KOPT-K1 (cell line): ENCODE measurements around the gene MPV17.
"Not testable (repeated sequence)": the region's sequence is repeated elsewhere in the genome, so short reads cannot be mapped to it uniquely, and the experiment has no call there.

Experiments
- H3K27ac ChIP-seq: fragments of 200-600 bp; sonication (generic); 2 replicates; pipeline ENCODE4 v1.5.1; 2016; ENCODE audit warnings: antibody characterized with exemption, mild to moderate bottlenecking, low read depth, low read length; ENCODE audit not compliant: poor library complexity, severe bottlenecking
- H3K36me3 ChIP-seq: fragments of 200-600 bp; sonication (generic); 2 replicates; pipeline ENCODE4 v1.5.1; 2017; ENCODE audit warnings: antibody characterized with exemption, mild to moderate bottlenecking, low read length, moderate library complexity; ENCODE audit not compliant: insufficient read depth
- H3K9me3 ChIP-seq: fragments of 200-600 bp; sonication (generic); 2 replicates; pipeline ENCODE4 v1.5.1; 2017; ENCODE audit warnings: antibody characterized with exemption, low read length, mild to moderate bottlenecking; ENCODE audit not compliant: insufficient read depth, poor library complexity, severe bottlenecking

Gene MPV17

DNA sequence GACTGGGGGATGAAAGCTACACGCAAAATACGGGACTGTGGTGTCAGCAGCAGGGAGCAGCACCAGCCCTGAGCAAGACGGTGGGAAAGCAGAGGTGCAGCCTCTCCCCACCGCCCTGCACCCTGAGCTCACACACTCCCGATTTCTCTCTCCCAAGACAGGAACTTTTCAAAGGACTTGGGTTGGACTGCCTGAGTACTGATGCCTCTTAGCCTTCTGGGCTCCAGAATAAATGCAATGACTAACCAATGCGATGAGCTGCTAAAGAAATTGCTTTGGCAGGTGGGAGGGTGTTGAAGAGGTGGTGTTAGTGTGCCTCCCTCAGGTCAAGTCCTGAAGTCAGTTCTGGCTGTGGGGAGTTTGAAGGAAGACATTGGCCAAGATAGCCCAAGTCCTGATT is 31.0 kb downstream of the MPV17 start:
- no peaks in the 10 kb centered on the region for H3K36me3 ChIP-seq
- H3K9me3 ChIP-seq, result no peaks in the 10 kb centered on the region
- H3K27ac ChIP-seq, result no peak overlapping the region

DNA sequence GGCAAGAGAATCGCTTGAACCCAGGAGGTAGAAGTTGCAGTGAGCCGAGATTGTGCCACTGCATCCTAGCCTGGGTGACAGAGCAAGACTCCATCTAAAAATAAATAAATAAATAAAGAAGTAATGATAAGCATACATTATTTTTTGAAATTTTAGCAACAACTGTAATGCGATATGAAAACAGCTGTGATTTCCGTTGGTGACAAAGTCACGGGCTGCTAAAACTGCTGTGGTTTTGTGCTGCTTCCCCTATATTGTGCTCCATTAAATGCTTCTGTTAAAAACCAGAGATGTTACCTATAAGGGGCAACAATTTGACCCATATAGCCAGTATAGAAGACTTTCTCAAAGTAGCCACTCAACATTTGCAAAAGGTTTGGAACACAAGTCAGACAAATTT is 32.3 kb downstream of the MPV17 start:
- H3K27ac ChIP-seq, result no peak overlapping the region
- no peaks in the 10 kb centered on the region for H3K9me3 ChIP-seq
- H3K36me3 ChIP-seq, result no peaks in the 10 kb centered on the region

DNA sequence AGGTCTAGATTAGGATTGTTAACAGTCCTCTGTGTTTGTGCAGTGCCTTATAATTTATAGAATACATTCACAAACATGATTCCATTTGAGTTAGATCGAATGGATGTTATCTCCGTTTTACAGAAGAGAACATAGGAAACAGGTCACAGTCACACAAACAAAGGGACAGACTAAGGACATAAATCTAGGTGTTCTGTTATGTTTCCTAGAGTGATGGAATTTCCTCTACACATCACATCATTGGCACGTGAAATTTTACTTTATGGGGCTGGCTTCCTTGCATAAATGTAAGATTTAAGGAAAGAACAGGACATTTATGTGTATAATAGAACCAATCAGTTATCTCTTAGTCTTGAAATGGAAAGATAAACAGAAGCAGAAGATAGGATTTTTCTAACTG is 34.3 kb downstream of the MPV17 start:
- no peaks in the 10 kb centered on the region for H3K9me3 ChIP-seq
- H3K36me3 ChIP-seq, result no peaks in the 10 kb centered on the region
- no peak overlapping the region for H3K27ac ChIP-seq

DNA sequence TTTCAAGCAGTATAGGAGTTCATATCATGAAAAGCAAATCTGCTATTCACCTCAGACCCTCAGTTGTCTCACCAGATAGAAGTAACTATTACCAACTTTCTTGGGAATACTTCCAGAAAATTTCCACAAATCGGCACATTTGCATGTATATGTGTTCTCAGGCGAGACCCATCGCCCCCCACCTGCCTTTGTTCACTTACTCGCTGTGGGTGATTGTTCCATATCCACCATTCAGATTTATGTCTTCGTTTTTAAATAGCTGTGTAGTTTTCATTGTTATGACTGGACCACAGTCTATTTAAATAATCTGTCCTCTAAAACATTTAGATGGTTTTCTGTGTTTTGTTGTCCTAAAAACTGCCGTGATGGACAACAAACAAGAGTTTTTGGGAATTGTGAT is 37.4 kb downstream of the MPV17 start:
- Histone ChIP-seq H3K9me3 (no peaks in the 10 kb centered on the region), H3K27ac (no peak overlapping the region), H3K36me3 (no peaks in the 10 kb centered on the region)

DNA sequence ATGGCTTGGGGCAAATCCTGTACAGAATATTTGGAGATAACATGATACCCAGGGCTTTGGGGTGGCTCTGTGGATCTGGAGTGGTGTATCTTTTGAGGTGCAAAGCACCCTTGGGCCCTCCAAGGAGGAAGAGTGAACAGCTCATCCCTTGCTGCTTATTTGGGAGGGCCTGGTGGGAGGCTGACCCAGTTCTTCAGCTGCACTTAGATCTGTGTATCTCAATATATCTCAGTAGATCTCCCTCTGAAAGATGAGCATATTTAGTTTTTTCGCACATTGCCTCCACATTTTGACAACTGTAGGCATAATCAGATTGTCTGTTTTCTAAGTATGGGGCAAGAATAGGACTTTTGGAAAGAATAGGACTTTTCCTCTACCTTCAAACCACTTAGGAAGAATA is 37.9 kb downstream of the MPV17 start:
- Histone ChIP-seq H3K27ac (no peak overlapping the region), H3K36me3 (no peaks in the 10 kb centered on the region), H3K9me3 (no peaks in the 10 kb centered on the region)

DNA sequence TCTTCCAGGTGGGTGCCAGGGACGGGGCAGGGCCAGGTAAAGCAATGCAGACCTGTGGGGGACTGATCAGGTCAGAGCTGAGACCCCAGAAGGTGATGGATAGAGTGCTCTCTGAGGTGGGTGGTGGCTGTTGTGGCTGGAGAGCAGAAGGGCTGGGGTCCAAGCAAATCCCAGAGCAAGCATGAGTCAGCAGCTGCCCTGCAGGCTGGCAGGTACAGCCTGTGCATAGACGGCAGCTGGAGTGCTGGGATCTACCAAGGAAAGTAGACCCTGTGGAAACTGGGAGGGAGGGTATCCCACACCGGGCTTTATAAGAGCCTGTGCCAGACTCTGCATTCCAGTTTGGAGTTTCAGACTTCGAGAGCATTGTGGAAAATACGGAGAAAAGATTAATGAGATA is 40.0 kb downstream of the MPV17 start:
- H3K9me3 ChIP-seq, result no peaks in the 10 kb centered on the region
- no peaks in the 10 kb centered on the region for H3K36me3 ChIP-seq
- H3K27ac ChIP-seq, result no peak overlapping the region

DNA sequence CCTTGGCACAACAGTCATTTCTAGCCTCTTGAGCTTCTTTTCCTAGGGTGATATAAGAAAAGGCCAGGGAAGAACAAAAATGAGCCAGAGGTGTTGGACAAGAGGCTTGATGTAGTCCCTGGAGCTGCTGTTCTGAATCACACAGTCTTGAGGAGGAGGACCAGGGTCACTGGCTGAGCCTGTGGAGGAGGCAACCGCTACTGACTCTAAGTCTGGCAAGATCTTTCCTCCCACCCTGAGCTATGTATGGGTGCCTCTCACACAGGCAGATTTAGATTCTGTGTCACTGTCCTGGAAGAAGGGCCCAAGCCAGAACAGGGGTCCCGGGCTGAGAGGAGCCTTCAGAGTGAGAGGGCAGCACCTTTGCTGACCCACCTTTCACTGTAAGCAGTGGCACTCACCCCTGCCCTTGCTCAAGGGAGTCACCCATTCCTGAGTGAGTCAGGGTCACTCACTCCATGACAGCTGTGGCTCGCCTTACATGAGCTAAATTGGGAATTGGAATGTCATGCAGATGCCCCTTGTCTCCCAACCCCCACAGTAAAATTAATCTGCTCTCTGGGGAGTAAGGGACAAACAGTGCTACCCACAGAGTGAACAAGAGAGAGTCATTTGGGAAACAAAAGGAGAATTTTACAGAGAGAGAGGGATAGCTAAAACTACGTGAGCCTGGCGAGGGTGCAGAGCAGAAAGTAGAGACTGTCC is 40.9 kb downstream of the MPV17 start, which contains the start of gene TRIM54:
TSS of gene TRIM54 (plus strand) at position 575 of the 705 bp plus-strand sequence. CDS start 303 bp downstream, outside the sequence.
- Histone ChIP-seq H3K9me3 (no peaks in the 10 kb centered on the region), H3K27ac (no peak within 1 kb of the TSS), H3K36me3 (no peaks in the 10 kb centered on the region)

DNA sequence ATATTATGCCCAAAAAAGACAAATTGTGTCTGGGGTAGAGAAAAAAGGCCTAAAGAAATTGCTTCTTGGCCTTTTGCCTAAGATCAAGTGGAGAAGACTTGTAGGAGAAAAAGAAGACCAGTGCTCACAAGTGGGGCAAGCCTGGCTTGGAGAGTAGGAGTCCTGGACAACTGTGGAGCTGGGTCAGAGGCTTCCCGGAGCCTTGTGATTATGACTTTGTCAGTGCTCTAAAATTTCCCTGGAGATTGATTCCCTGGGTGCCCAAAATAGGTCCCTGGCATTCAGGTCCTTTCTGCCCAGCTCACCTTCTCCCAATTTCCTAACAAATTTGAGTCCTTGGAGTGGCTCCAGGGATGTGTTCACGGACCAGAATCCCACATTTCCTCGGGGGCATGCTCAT is 41.5 kb downstream of the MPV17 start:
- H3K36me3 ChIP-seq, result no peaks in the 10 kb centered on the region
- no peak overlapping the region for H3K27ac ChIP-seq
- no peaks in the 10 kb centered on the region for H3K9me3 ChIP-seq

DNA sequence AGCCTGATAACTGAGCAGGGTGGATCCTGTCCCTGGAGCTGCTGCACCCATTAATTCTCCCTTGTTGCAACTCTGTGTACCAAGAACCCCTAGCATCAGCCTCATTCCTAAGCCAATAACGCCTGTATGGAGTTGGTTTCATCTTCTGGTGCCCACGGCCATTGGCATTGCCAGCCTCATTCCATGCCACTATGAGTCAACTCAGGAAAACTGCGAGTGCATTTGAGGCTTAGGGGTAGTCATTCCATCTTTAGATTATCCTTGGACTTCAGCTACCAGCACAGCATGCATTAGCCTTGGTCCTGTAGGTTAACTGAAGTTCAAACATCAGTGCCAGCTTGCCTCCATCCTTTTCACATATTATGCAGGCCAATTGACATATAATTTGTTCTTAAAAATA is 42.1 kb downstream of the MPV17 start:
- H3K27ac ChIP-seq, result no peak overlapping the region
- no peaks in the 10 kb centered on the region for H3K9me3 ChIP-seq
- no peaks in the 10 kb centered on the region for H3K36me3 ChIP-seq

DNA sequence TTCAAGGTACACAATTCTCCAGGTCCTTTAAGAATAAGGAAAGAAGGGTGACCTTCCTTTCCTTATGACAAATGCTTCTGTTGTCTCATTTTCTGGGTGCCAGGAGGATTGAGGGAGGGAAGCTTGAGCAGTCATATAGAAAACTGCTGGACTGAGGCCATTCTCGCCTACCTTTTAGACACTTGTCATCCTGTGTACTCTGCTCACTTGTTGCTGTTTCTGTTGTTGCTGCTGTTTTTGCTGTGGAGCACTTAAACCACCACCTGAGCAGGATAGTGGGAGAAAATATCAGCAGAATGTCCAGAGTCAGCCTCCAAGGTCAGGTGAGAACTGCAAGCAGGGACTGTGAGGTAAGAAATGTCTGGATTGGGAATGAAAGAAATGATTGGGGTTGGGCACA is 44.9 kb downstream of the MPV17 start:
- no peak overlapping the region for H3K27ac ChIP-seq
- no peaks in the 10 kb centered on the region for H3K9me3 ChIP-seq
- no peaks in the 10 kb centered on the region for H3K36me3 ChIP-seq

DNA sequence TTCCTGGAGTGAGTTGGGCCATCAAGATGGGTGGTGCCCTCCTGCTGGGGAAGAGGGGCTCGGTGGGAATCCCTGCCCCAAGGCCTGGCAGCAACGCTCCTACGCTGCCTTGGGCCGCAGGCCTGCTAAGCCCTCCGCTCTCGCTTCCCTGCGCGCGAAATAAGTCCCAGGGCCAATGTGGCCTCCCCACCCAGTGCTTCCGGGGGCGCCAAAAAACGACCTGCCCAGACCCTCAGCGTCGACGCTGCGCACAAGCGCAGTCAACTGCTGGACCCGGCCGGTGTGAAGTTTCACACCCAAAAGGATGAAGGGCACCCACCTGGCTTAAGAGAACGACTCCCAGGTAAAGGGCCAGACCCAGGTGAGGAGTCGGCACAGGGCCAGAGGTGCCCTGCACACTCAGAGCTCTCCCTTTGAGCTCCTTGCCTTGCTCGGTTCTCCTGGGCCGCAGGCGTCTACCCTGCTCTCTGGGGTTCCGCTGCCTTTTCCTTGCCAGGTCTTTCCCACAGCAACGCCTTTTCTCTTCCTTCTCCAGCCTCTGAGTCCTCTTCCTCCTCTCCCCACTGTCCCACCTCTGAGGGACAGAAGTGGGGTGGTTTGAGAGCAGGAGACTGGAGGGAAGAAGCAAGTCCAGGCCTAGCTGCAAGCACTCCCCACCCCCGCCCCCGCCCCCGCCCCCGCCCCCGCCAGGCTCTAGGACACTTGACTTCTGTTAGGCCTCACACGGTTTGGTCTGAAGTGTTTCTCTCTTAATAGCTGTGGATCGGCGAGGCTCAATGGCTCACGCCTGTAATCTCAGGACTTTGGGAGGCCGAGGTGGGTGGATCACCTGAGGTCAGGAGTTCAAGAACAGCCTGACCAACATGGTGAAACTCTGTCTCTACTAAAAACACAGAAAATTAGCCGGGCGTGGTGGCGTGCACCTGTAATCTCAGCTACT is 47.4 kb downstream of the MPV17 start, which contains the start of gene DNAJC5G:
TSS of gene DNAJC5G (plus strand) at position 223 of the 940 bp plus-strand sequence. CDS start 1,296 bp downstream, outside the sequence.
- Histone ChIP-seq H3K9me3 (no peaks in the 10 kb centered on the region), H3K27ac (no peak within 1 kb of the TSS), H3K36me3 (no peaks in the 10 kb centered on the region)

DNA sequence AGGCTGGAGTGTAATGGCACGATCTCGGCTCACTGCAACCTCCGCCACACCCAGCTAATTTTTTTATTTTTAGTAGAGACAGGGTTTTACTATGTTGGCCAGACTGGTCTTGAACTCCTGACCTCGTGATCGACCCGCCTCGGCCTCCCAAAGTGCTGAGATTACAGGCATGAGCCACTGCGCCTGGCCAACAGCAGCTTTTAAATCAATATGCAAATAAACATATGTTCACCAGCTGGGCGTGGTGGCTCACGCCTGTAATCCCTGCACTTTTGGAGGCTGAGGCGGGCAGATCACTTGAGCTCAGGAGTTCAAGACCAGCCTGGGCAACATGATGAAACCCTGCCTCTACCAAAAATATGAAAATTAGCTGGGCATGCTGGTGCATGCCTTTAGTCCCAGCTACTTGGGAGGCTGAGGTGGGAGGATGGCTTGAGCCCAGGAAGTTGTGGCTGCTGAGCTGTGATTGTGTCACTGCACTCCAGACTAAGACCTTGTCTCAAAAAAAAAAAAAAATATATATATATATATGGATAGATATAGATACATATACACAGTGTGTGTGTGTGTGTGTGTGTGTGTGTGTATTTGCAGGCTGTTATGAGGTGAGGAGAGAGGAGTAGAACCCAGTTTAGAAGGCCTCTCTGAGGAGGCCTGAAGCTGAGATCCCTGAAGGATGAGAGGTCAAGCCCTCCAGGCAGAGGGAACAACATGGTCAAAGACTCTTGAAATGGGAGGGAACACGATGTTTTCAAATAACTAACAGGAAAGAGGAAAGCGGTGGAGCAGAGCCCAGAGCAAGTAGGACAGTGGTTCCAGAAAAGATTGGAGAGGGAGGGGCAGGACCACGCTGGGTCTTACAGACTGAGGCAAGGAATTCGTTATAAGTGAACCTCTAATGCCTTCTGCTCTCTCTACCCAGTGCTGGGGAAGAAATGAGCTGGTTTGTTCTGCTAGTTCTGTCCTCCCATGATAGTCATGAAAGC is 50.1 kb downstream of the MPV17 start:
- H3K27ac ChIP-seq, H3K36me3 ChIP-seq, H3K9me3 ChIP-seq: not testable (repeated sequence)

DNA sequence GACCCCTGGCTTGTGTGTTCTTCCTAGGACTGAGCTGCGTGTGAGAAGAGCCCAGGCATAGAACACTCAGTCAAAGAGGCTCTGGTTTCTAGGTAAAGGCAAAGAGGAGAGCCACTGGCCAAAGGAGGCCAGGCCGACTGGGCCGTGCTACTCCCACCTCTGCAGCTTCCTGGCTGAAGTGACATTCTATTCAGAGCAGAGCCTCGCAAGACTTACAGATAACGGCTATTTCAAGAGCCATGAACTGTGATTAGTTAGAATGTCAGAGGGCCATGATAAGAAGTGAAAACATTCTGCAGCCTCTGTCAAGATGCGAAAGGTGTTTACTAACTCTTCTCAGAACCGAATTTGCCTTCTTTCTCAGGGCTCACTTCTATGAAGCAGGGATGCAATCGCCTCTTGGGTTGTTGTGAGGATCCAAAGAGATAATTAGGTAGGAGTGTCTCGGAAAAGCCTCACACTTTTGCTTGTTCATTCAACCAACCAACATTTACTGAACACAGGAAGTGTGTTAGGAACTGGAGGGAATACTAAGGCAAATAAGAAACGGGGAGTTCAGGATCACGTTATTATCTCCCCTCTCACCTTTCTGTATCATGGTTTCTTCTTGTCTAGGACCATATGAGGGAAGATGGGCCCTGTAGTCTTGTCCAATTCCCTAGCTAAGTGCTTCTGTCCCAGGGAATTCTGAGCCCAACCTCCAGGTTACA is 51.1 kb downstream of the MPV17 start:
- Histone ChIP-seq H3K9me3 (no peaks in the 10 kb centered on the region), H3K27ac (no peak overlapping the region), H3K36me3 (no peaks in the 10 kb centered on the region)

DNA sequence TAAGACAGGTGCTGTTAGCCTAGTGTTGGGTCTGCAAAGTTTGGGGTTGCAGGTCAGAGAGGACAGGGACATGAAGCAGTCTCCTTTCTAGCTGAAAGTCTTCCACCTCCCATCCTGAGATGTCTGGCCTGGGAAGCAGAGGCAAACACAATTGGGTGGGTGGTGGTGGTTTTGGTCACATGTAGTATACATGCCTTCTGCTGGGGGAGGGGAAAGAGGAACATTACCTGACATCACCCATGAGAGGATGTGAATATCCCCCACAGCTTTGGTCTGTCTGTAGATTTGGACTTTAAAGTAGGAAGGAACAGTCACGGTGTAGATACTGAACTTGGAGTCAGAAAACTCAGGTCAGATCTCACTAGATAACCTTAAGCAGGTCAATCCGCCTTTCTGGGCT is 52.2 kb downstream of the MPV17 start:
- Histone ChIP-seq H3K36me3 (no peaks in the 10 kb centered on the region), H3K9me3 (no peaks in the 10 kb centered on the region), H3K27ac (no peak overlapping the region)
